ENCODE results near the gene ADGRD1.
"Not testable (repeated sequence)": the region's sequence is repeated elsewhere in the genome, so short reads cannot be mapped to it uniquely, and the experiment has no call there.

Gene ADGRD1

GRCh38 chr12:130994821-130995375 lies 41.2 kb downstream of the ADGRD1 start (continued):
- TF ChIP-seq TSHZ2 (CRISPR knock-in tag; IDR thresholded peaks at IDR 0.05) (no peak), SNAI2 (CRISPR knock-in tag; IDR thresholded peaks at IDR 0.05) (no peak), ZFP3 (CRISPR knock-in tag; IDR thresholded peaks at IDR 0.05) (no peak), BACH2 (CRISPR knock-in tag; IDR thresholded peaks at IDR 0.05; ENCODE audit: borderline replicate concordance) (no peak)

- not testable (repeated sequence) for ATAC-seq
Measured at GRCh38 chr12:130995386-130995969, 41.8 kb downstream of the ADGRD1 start.

- TF ChIP-seq SNAI2 (CRISPR knock-in tag; IDR thresholded peaks at IDR 0.05) (no peak), ZC3H10 (CRISPR knock-in tag; IDR thresholded peaks at IDR 0.05) (no peak), POU6F1 (CRISPR knock-in tag; IDR thresholded peaks at IDR 0.05; ENCODE audit: borderline replicate concordance, low read depth) (no peak), OSR1 (CRISPR knock-in tag; IDR thresholded peaks at IDR 0.05) (no peak), TOX (CRISPR knock-in tag; IDR thresholded peaks at IDR 0.05; ENCODE audit: borderline replicate concordance) (no peak), PATZ1 (CRISPR knock-in tag; IDR thresholded peaks at IDR 0.05; ENCODE audit: borderline replicate concordance) (no peak), ZNF565 (CRISPR knock-in tag; conservative IDR thresholded peaks at IDR 0.05; ENCODE audit: low read depth) (no peak), PPARA (CRISPR knock-in tag; IDR thresholded peaks at IDR 0.05; ENCODE audit: borderline replicate concordance) (no peak), CREB5 (CRISPR knock-in tag; IDR thresholded peaks at IDR 0.05; ENCODE audit: low read depth) (no peak)
- no peak for ATAC-seq
Measured at GRCh38 chr12:130998136-130998535, 44.4 kb downstream of the ADGRD1 start.

GRCh38 chr12:131000000-131000486 lies 46.3 kb downstream of the ADGRD1 start:
- no peak for ATAC-seq

More at GRCh38 chr12:131000000-131000486, 46.3 kb downstream of the ADGRD1 start:
- TF ChIP-seq ARNTL (CRISPR knock-in tag; IDR thresholded peaks at IDR 0.05; ENCODE audit: borderline replicate concordance, low read depth) (no peak), TCF4 (CRISPR knock-in tag; IDR thresholded peaks at IDR 0.05; ENCODE audit: borderline replicate concordance) (no peak), POU6F1 (CRISPR knock-in tag; IDR thresholded peaks at IDR 0.05; ENCODE audit: borderline replicate concordance, low read depth) (no peak), RARB (CRISPR knock-in tag; IDR thresholded peaks at IDR 0.05) (no peak), ESRRG (CRISPR knock-in tag; IDR thresholded peaks at IDR 0.05) (no peak)
